H1 (cell line): ENCODE measurements around the gene FMN2.

Experiments
- CEBPB ChIP-seq: IDR thresholded peaks from 2 replicates; pipeline ENCODE4 v1.6.1; 2012; ENCODE audit warnings: low read depth, low read length
- CREB1 ChIP-seq: IDR thresholded peaks from 2 replicates; pipeline ENCODE4 v1.6.1; 2012; ENCODE audit warnings: inconsistent platforms
- CTCF ChIP-seq, 3 experiments: IDR thresholded peaks; 1 replicate in 2 of 3; 2 replicates in 1 of 3; pipeline versions ENCODE4 v1.5.1 to v1.6.1; 2011; ENCODE audit warnings: low read length in 3 of 3, mild to moderate bottlenecking in 3 of 3, inconsistent platforms in 2 of 3, low read depth in 1 of 3, moderate library complexity in 1 of 3; ENCODE audit not compliant: insufficient read depth in 1 of 3; ENCODE audit errors: control extremely low read depth in 1 of 3
- JUN ChIP-seq: IDR thresholded peaks from 2 replicates; pipeline ENCODE4 v1.6.1; 2011; ENCODE audit warnings: low read depth, mild to moderate bottlenecking, improper control_type of control experiment, low read length
- POLR2A ChIP-seq, 2 experiments: IDR thresholded peaks; 1 replicate in 1 of 2; 2 replicates in 1 of 2; pipeline ENCODE4 v1.6.1; 2011; ENCODE audit warnings: low read depth in 2 of 2, low read length in 2 of 2, mild to moderate bottlenecking in 2 of 2; ENCODE audit errors: control extremely low read depth in 1 of 2
- POLR2AphosphoS5 ChIP-seq: IDR thresholded peaks from 2 replicates; pipeline ENCODE4 v1.6.1; 2011; ENCODE audit warnings: low read depth, low read length
- RFX5 ChIP-seq: IDR thresholded peaks from 2 replicates; pipeline ENCODE4 v1.6.1; 2011; ENCODE audit warnings: low read depth, low read length, improper control_type of control experiment, borderline replicate concordance
- SP1 ChIP-seq: IDR thresholded peaks from 2 replicates; pipeline ENCODE4 v1.6.1; 2011; ENCODE audit warnings: low read depth, low read length
- TAF1 ChIP-seq: IDR thresholded peaks from 2 replicates; pipeline ENCODE4 v1.6.1; 2011; ENCODE audit warnings: mild to moderate bottlenecking, low read depth, low read length
- USF2 ChIP-seq: IDR thresholded peaks from 2 replicates; pipeline ENCODE4 v1.6.1; 2011; ENCODE audit warnings: low read length, improper control_type of control experiment

- TF ChIP-seq RFX5: no peak
- no peak for TF ChIP-seq TAF1
- TF ChIP-seq CTCF (IDR thresholded peaks at IDR 0.05; ENCODE audit: control extremely low read depth in 1 of 3, insufficient read depth in 1 of 3, low read depth in 1 of 3, low read length in 3 of 3): no peak
- TF ChIP-seq CEBPB: no peak
- no peak for TF ChIP-seq POLR2A (IDR thresholded peaks at IDR 0.05; ENCODE audit: control extremely low read depth in 1 of 2, low read depth in 2 of 2, low read length in 2 of 2)
- TF ChIP-seq JUN: no peak
- no peak for TF ChIP-seq SP1
- no peak for TF ChIP-seq POLR2AphosphoS5
- TF ChIP-seq CREB1: no peak
- TF ChIP-seq USF2: no peak
These were observed 317.9 kb downstream of the FMN2 start for GRCh38 chr1:240409615-240410014.
